H9 (cell line): ENCODE results near the gene ZNRF3. TPM values are rescaled to one million over a fixed set of nuclear protein-coding genes. Genes with fewer than 3 reads are reported as not detected.
"Not testable (repeated sequence)": the region's sequence is repeated elsewhere in the genome, so short reads cannot be mapped to it uniquely, and the experiment has no call there.

ENCODE experiments used
- DNase-seq: peaks from one replicate; pipeline ENCODE4 v3.0.0-alpha.2; 2017
- H2AFZ ChIP-seq: one replicate; pipeline ENCODE4 v1.6.1; 2013; ENCODE audit warnings: mild to moderate bottlenecking, low read length, control low read depth, moderate library complexity
- H2AK5ac ChIP-seq: 2 replicates; pipeline ENCODE4 v1.6.1; 2013; ENCODE audit warnings: low read length, control low read depth, mixed read lengths; ENCODE audit not compliant: insufficient read length
- H2BK120ac ChIP-seq: one replicate; pipeline ENCODE4 v1.6.1; 2013; ENCODE audit warnings: low read depth, mild to moderate bottlenecking, low read length, control low read depth, inconsistent platforms; ENCODE audit not compliant: poor library complexity, severe bottlenecking
- H2BK12ac ChIP-seq: 2 replicates; pipeline ENCODE4 v1.6.1; 2013; ENCODE audit warnings: low read length, control low read depth, mixed read lengths, low read depth; ENCODE audit not compliant: insufficient read length
- H2BK15ac ChIP-seq: 2 replicates; pipeline ENCODE4 v1.6.1; 2013; ENCODE audit warnings: low read depth, low read length, control low read depth
- H2BK20ac ChIP-seq: one replicate; pipeline ENCODE4 v1.6.1; 2013; ENCODE audit warnings: low read depth, mild to moderate bottlenecking, low read length, control low read depth, inconsistent platforms; ENCODE audit not compliant: poor library complexity, severe bottlenecking
- H2BK5ac ChIP-seq: 2 replicates; pipeline ENCODE4 v1.6.1; 2013; ENCODE audit warnings: low read length, control low read depth, mixed read lengths; ENCODE audit not compliant: insufficient read length
- H3K14ac ChIP-seq: 2 replicates; pipeline ENCODE4 v1.6.1; 2013; ENCODE audit warnings: low read length, control low read depth; ENCODE audit not compliant: insufficient read depth
- H3K18ac ChIP-seq: 2 replicates; pipeline ENCODE4 v1.6.1; 2013; ENCODE audit warnings: low read depth, mild to moderate bottlenecking, mixed read lengths, low read length, control low read depth; ENCODE audit not compliant: insufficient read length
- H3K23ac ChIP-seq: 2 replicates; pipeline ENCODE4 v1.6.1; 2013; ENCODE audit warnings: low read length, control low read depth, mixed read lengths, low read depth; ENCODE audit not compliant: insufficient read length
- H3K23me2 ChIP-seq: 2 replicates; pipeline ENCODE4 v1.6.1; 2013; ENCODE audit warnings: low read depth, mild to moderate bottlenecking, mixed read lengths, low read length, control low read depth; ENCODE audit not compliant: insufficient read length, poor library complexity, severe bottlenecking
- H3K27ac ChIP-seq: 2 replicates; pipeline ENCODE4 v1.5.1; 2013; ENCODE audit warnings: low read length, control low read depth, mixed read lengths, low read depth; ENCODE audit not compliant: insufficient read length
- H3K27me3 ChIP-seq: 2 replicates; pipeline ENCODE4 v1.6.1; 2013; ENCODE audit warnings: low read length, control low read depth, inconsistent platforms; ENCODE audit not compliant: insufficient read depth
- H3K4ac ChIP-seq: 2 replicates; pipeline ENCODE4 v1.6.1; 2013; ENCODE audit warnings: low read depth, mild to moderate bottlenecking, control low read depth, inconsistent platforms, low read length, moderate library complexity
- H3K4me1 ChIP-seq: 2 replicates; pipeline ENCODE4 v1.6.1; 2013; ENCODE audit warnings: low read length, control low read depth, inconsistent platforms; ENCODE audit not compliant: insufficient read depth
- H3K4me2 ChIP-seq: 2 replicates; pipeline ENCODE4 v1.6.1; 2013; ENCODE audit warnings: low read length, control low read depth, mixed read lengths; ENCODE audit not compliant: insufficient read length, insufficient read depth
- H3K56ac ChIP-seq: 2 replicates; pipeline ENCODE4 v1.6.1; 2013; ENCODE audit warnings: low read depth, mild to moderate bottlenecking, mixed read lengths, low read length, control low read depth; ENCODE audit not compliant: insufficient read length
- H3K79me1 ChIP-seq: 2 replicates; pipeline ENCODE4 v1.6.1; 2013; ENCODE audit warnings: low read depth, mild to moderate bottlenecking, moderate library complexity, low read length, control low read depth, inconsistent platforms; ENCODE audit not compliant: insufficient read depth, poor library complexity, severe bottlenecking
- H3K79me2 ChIP-seq: 2 replicates; pipeline ENCODE4 v1.6.1; 2013; ENCODE audit warnings: low read length, control low read depth, inconsistent platforms; ENCODE audit not compliant: insufficient read depth
- H3K9ac ChIP-seq: 2 replicates; pipeline ENCODE4 v1.6.1; 2013; ENCODE audit warnings: low read length, control low read depth, mixed read lengths; ENCODE audit not compliant: insufficient read length; ENCODE audit errors: extremely low read depth
- H3K9me3 ChIP-seq: one replicate; pipeline ENCODE4 v1.6.1; 2013; ENCODE audit warnings: low read depth, low read length, inconsistent platforms; ENCODE audit not compliant: control insufficient read depth
- H3T11ph ChIP-seq: one replicate; pipeline ENCODE4 v1.6.1; 2013; ENCODE audit warnings: mild to moderate bottlenecking, low read length, control low read depth, inconsistent platforms
- H4K20me1 ChIP-seq: one replicate; pipeline ENCODE4 v1.6.1; 2013; ENCODE audit not compliant: control insufficient read depth, insufficient read length, insufficient read depth
- H4K5ac ChIP-seq: 2 replicates; pipeline ENCODE4 v1.6.1; 2013; ENCODE audit warnings: low read depth, mild to moderate bottlenecking, mixed read lengths, low read length, control low read depth; ENCODE audit not compliant: insufficient read length
- H4K8ac ChIP-seq: replicated peaks from 2 replicates; pipeline ENCODE4 v1.6.1; 2013; ENCODE audit warnings: low read length, control low read depth, mixed read lengths, low read depth; ENCODE audit not compliant: insufficient read length
- H4K91ac ChIP-seq: 2 replicates; pipeline ENCODE4 v1.6.1; 2013; ENCODE audit warnings: low read depth, mild to moderate bottlenecking, moderate library complexity, mixed read lengths, low read length, control low read depth; ENCODE audit not compliant: insufficient read length
- H3K27ac Mint-ChIP-seq, 3 experiments: 2 replicates in 2 of 3; 3 replicates in 1 of 3; pipeline ENCODE4 v1.8.0; 2020 to 2021; ENCODE audit warnings: mixed read lengths in 3 of 3, mild to moderate bottlenecking in 1 of 3, moderate library complexity in 1 of 3
- H3K27me3 Mint-ChIP-seq: 2 replicates; pipeline ENCODE4 v1.8.0; 2021; ENCODE audit warnings: low read depth, mild to moderate bottlenecking, moderate library complexity, mixed read lengths
- H3K36me3 Mint-ChIP-seq, 3 experiments: 2 replicates in 2 of 3; 3 replicates in 1 of 3; pipeline ENCODE4 v1.8.0; 2020 to 2021; ENCODE audit warnings: low read depth in 3 of 3, mixed read lengths in 3 of 3; ENCODE audit not compliant: insufficient read depth in 1 of 3
- H3K4me1 Mint-ChIP-seq, 2 experiments: 2 replicates each; pipeline ENCODE4 v1.8.0; 2020; ENCODE audit warnings: mixed read lengths in 2 of 2
- H3K4me3 Mint-ChIP-seq, 2 experiments: 2 replicates in 1 of 2; 3 replicates in 1 of 2; pipeline ENCODE4 v1.8.0; 2020 to 2021; ENCODE audit warnings: mild to moderate bottlenecking in 2 of 2, mixed read lengths in 2 of 2, moderate library complexity in 1 of 2
- H3K9me3 Mint-ChIP-seq, 2 experiments: 2 replicates in 1 of 2; 3 replicates in 1 of 2; pipeline ENCODE4 v1.8.0; 2020; ENCODE audit warnings: mild to moderate bottlenecking in 2 of 2, mixed read lengths in 2 of 2, moderate library complexity in 1 of 2
- CTCF ChIP-seq: fragments of 200-600 bp; sonication (generic); conservative IDR thresholded peaks from 3 replicates; pipeline ENCODE4 v1.8.0; 2021; ENCODE audit warnings: antibody characterized with exemption, mild to moderate bottlenecking
- WGBS: extraction: QIAGEN DNeasy Blood & Tissue Kit; methylation state at CpG from one replicate; pipeline ENCODE4 v1.1.7; 2013; ENCODE audit warnings: missing lambda C conversion rate, low lambda C conversion rate, mixed read lengths; ENCODE audit not compliant: insufficient read length; ENCODE audit errors: extremely low coverage; 5-methylcytosine and 5-hydroxymethylcytosine counted together
- total RNA-seq: library from RNA; stranded (reverse); gene quantifications from 2 replicates; pipeline ENCODE4 v1.2.1, GENCODE V29; 2021

Gene ZNRF3
- total RNA-seq, 1 experiment from 2014 or later = 20.6 TPM

GRCh38 chr22:28843633-28844032 lies 39.7 kb upstream of the ZNRF3 start:
- no CpG with 5 or more reads among the region's 2 CpGs for WGBS

GRCh38 chr22:28844277-28844676 lies 39.1 kb upstream of the ZNRF3 start:
- H3K27me3 Mint-ChIP-seq, H3K4me2 ChIP-seq, H3K14ac ChIP-seq, H2BK12ac ChIP-seq, H3T11ph ChIP-seq, DNase-seq, H3K9ac ChIP-seq, H3K23ac ChIP-seq, H3K23me2 ChIP-seq, H4K91ac ChIP-seq, H3K18ac ChIP-seq, H3K27me3 ChIP-seq, H3K4me1 Mint-ChIP-seq, H3K79me1 ChIP-seq, H4K8ac ChIP-seq, H3K4me1 ChIP-seq, H4K5ac ChIP-seq, H3K9me3 ChIP-seq, H2AFZ ChIP-seq, H2AK5ac ChIP-seq, H4K20me1 ChIP-seq, H2BK20ac ChIP-seq, H2BK120ac ChIP-seq, H3K27ac Mint-ChIP-seq, H2BK5ac ChIP-seq, H3K56ac ChIP-seq, H3K79me2 ChIP-seq, H3K36me3 Mint-ChIP-seq, H3K27ac ChIP-seq, H3K4ac ChIP-seq, H2BK15ac ChIP-seq, H3K4me3 Mint-ChIP-seq: not testable (repeated sequence)
- WGBS = no CpG with 5 or more reads among the region's 2 CpGs
- peaks cover 4 to 11% of the 10 kb centered on the region in 2 experiments; a peak in 3 of 5 replicates for H3K9me3 Mint-ChIP-seq

More at GRCh38 chr22:28843633-28844032, 39.7 kb upstream of the ZNRF3 start:
- Histone ChIP-seq H3K4me1 (no peaks in the 10 kb centered on the region), H3K79me1 (no peaks in the 10 kb centered on the region), H3K56ac (no peak overlapping the region), H3K23me2 (no peaks in the 10 kb centered on the region), H3T11ph (no peak overlapping the region), H2BK15ac (no peak overlapping the region), H3K27me3 (no peaks in the 10 kb centered on the region), H3K4ac (no peak overlapping the region), H2BK12ac (no peak overlapping the region), H4K8ac (no peak overlapping the region), H2AK5ac (no peak overlapping the region), H3K14ac (no peak overlapping the region), H4K20me1 (no peaks in the 10 kb centered on the region), H4K91ac (no peak overlapping the region), H2AFZ (no peak overlapping the region), H2BK20ac (no peak overlapping the region), H3K79me2 (no peaks in the 10 kb centered on the region; the same call in 1 of the 2 replicates), H2BK5ac (no peak overlapping the region), H3K4me2 (no peak overlapping the region), H3K9ac (no peak overlapping the region), H3K18ac (no peak overlapping the region), H3K9me3 (no peaks in the 10 kb centered on the region), H4K5ac (no peak overlapping the region), H3K27ac (no peak overlapping the region), H2BK120ac (no peak overlapping the region), H3K23ac (no peak overlapping the region)
- DNase-seq = no peak
- Mint-ChIP-seq H3K36me3 (peaks cover 0 to 5% (median 5%) of the 10 kb centered on the region in 3 experiments; a peak in 3 of 7 replicates), H3K9me3 (peaks cover 4 to 11% of the 10 kb centered on the region in 2 experiments; a peak in 3 of 5 replicates), H3K4me1 (no peaks in the 10 kb centered on the region; a peak in 1 of 4 replicates), H3K4me3 (no peak overlapping the region), H3K27ac (no peak overlapping the region), H3K27me3 (peaks cover 1% of the 10 kb centered on the region; the same call in 1 of the 2 replicates)
- no peak for TF ChIP-seq CTCF
